ENCODE data around the gene FBXL7.

- TF ChIP-seq CTCF (IDR thresholded peaks at IDR 0.05) = no peak
- no peak for TF ChIP-seq POLR2A (IDR thresholded peaks at IDR 0.05)
Measured at GRCh38 chr5:15790446-15791018, 290.6 kb downstream of the FBXL7 start.

Measured in suprapubic skin (tissue), 3 donors.